Measurements from ENCODE around the gene SHB.

Gene SHB

GRCh38 chr9:38068701-38069628 is at the start of gene SHB:
SHB (minus strand) TSS chr9:38069227; CDS start chr9:38068645, 582 bp downstream.
- no peak for DNase-seq (ENCODE audit: low read depth, low spot score)

GRCh38 chr9:38117651-38118050 is 48.6 kb upstream of the SHB start:
- no peak for DNase-seq (ENCODE audit: low read depth, low spot score)

GRCh38 chr9:38114905-38115304 is 45.9 kb upstream of the SHB start:
- DNase-seq (ENCODE audit: low read depth, low spot score) = no peak

- no peak for DNase-seq (ENCODE audit: low read depth, low spot score)
Measured at GRCh38 chr9:38112456-38112855, 43.4 kb upstream of the SHB start.

GRCh38 chr9:38112049-38112448 is 43.0 kb upstream of the SHB start:
- DNase-seq (ENCODE audit: low read depth, low spot score) = no peak

GRCh38 chr9:38110476-38110875 is 41.4 kb upstream of the SHB start:
- no peak for DNase-seq (ENCODE audit: low read depth, low spot score)

GRCh38 chr9:38109601-38110000 is 40.6 kb upstream of the SHB start:
- no peak for DNase-seq (ENCODE audit: low read depth, low spot score)

- no peak for DNase-seq (ENCODE audit: low read depth, low spot score)
Measured at GRCh38 chr9:38108326-38108725, 39.3 kb upstream of the SHB start.

GRCh38 chr9:38107811-38108304 is 38.8 kb upstream of the SHB start:
- no peak for DNase-seq (ENCODE audit: low read depth, low spot score)

- DNase-seq (ENCODE audit: low read depth, low spot score) = no peak
Measured at GRCh38 chr9:38107405-38107804, 38.4 kb upstream of the SHB start.

GRCh38 chr9:38106488-38106887 is 37.5 kb upstream of the SHB start:
- DNase-seq (ENCODE audit: low read depth, low spot score) = no peak

- no peak for DNase-seq (ENCODE audit: low read depth, low spot score)
Measured at GRCh38 chr9:38103340-38103739, 34.3 kb upstream of the SHB start.

GRCh38 chr9:38101423-38101822 is 32.4 kb upstream of the SHB start:
- no peak for DNase-seq (ENCODE audit: low read depth, low spot score)

GRCh38 chr9:38096238-38096805 is 27.3 kb upstream of the SHB start:
- no peak for DNase-seq (ENCODE audit: low read depth, low spot score)

GRCh38 chr9:38094165-38094564 is 25.1 kb upstream of the SHB start:
- DNase-seq (ENCODE audit: low read depth, low spot score) = no peak

GRCh38 chr9:38092656-38093055 is 23.6 kb upstream of the SHB start:
- no peak for DNase-seq (ENCODE audit: low read depth, low spot score)

- DNase-seq (ENCODE audit: low read depth, low spot score) = no peak
Measured at GRCh38 chr9:38092200-38092524, 23.1 kb upstream of the SHB start.

GRCh38 chr9:38091310-38092199 is 22.5 kb upstream of the SHB start:
- no peak for DNase-seq (ENCODE audit: low read depth, low spot score)

- no peak for DNase-seq (ENCODE audit: low read depth, low spot score)
Measured at GRCh38 chr9:38090170-38090569, 21.1 kb upstream of the SHB start.

GRCh38 chr9:38089387-38090165 is 20.5 kb upstream of the SHB start:
- DNase-seq (ENCODE audit: low read depth, low spot score) = no peak
